Measurements from ENCODE around the gene CDV3. TPM values are rescaled to one million over a fixed set of nuclear protein-coding genes. Genes with fewer than 3 reads are reported as not detected.

Gene CDV3
- total and polyA plus RNA-seq, 9 of the 15 experiments (the other 6 are each of a cell fraction or from before 2014, with no cell fraction given) = 72.3 to 273 (median 116) TPM

DNA sequence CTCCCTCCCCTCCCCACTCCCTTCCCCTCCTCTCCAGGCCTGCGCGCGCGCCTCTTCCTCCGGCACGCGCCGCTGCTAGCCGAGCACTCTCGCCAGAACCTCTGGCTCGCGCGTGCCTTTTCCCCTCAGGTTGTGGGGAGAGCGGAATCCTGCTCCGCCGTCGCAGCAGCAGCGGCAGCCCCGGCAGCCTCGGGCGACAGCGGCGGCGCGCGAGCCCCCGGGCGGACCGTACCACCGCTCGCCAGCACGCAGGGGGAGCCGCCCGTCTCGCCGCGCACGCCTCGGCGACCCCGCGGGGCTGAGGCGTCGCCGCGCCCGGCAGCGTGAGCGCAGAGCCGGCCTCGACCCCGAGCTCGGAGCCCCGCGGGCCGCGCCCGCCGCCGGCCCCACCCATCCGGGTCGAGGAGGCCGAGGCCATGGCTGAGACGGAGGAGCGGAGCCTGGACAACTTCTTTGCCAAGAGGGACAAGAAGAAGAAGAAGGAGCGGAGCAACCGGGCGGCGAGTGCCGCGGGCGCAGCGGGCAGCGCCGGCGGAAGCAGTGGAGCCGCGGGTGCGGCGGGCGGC, at the start of gene CDV3 (continued):
- TF ChIP-seq, protein P1, sequence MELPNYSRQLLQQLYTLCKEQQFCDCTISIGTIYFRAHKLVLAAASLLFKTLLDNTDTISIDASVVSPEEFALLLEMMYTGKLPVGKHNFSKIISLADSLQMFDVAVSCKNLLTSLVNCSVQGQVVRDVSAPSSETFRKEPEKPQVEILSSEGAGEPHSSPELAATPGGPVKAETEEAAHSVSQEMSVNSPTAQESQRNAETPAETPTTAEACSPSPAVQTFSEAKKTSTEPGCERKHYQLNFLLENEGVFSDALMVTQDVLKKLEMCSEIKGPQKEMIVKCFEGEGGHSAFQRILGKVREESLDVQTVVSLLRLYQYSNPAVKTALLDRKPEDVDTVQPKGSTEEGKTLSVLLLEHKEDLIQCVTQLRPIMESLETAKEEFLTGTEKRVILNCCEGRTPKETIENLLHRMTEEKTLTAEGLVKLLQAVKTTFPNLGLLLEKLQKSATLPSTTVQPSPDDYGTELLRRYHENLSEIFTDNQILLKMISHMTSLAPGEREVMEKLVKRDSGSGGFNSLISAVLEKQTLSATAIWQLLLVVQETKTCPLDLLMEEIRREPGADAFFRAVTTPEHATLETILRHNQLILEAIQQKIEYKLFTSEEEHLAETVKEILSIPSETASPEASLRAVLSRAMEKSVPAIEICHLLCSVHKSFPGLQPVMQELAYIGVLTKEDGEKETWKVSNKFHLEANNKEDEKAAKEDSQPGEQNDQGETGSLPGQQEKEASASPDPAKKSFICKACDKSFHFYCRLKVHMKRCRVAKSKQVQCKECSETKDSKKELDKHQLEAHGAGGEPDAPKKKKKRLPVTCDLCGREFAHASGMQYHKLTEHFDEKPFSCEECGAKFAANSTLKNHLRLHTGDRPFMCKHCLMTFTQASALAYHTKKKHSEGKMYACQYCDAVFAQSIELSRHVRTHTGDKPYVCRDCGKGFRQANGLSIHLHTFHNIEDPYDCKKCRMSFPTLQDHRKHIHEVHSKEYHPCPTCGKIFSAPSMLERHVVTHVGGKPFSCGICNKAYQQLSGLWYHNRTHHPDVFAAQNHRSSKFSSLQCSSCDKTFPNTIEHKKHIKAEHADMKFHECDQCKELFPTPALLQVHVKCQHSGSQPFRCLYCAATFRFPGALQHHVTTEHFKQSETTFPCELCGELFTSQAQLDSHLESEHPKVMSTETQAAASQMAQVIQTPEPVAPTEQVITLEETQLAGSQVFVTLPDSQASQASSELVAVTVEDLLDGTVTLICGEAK (IDR thresholded peaks at IDR 0.05) = no peak
- TF ChIP-seq, protein P1 (CRISPR knock-in tag; IDR thresholded peaks at IDR 0.05) = no peak
- TF ChIP-seq ZKSCAN3 (CRISPR knock-in tag; IDR thresholded peaks at IDR 0.05) = no peak
- no peak for TF ChIP-seq RFX1 (IDR thresholded peaks at IDR 0.05)
- TF ChIP-seq GATAD2B (IDR thresholded peaks at IDR 0.05; ENCODE audit: borderline replicate concordance) = 0 out of 2 replicates have a peak, but pooled peaks have one; percentile 32
- TF ChIP-seq CBFB (CRISPR knock-in tag; IDR thresholded peaks at IDR 0.05) = no peak
- TF ChIP-seq ZNF699 (CRISPR knock-in tag; IDR thresholded peaks at IDR 0.05; ENCODE audit: insufficient replicate concordance) = no peak
- no peak for TF ChIP-seq CHCHD3 (CRISPR knock-in tag; IDR thresholded peaks at IDR 0.05)
- no peak for TF ChIP-seq RCOR1 (IDR thresholded peaks at IDR 0.05; ENCODE audit: borderline replicate concordance in 1 of 2, low read depth in 2 of 2, low read length in 2 of 2)
- no peak for TF ChIP-seq FOXA1 (IDR thresholded peaks at IDR 0.05; ENCODE audit: borderline replicate concordance)
- no peak for TF ChIP-seq BRCA1 (IDR thresholded peaks at IDR 0.05)
- TF ChIP-seq BRCA1 (CRISPR knock-in tag; IDR thresholded peaks at IDR 0.05) = no peak
- TF ChIP-seq SMAD4 (CRISPR knock-in tag; conservative IDR thresholded peaks at IDR 0.05) = peak; percentile 64; the same call in 1 of the 2 replicates
- TF ChIP-seq, protein P2, sequence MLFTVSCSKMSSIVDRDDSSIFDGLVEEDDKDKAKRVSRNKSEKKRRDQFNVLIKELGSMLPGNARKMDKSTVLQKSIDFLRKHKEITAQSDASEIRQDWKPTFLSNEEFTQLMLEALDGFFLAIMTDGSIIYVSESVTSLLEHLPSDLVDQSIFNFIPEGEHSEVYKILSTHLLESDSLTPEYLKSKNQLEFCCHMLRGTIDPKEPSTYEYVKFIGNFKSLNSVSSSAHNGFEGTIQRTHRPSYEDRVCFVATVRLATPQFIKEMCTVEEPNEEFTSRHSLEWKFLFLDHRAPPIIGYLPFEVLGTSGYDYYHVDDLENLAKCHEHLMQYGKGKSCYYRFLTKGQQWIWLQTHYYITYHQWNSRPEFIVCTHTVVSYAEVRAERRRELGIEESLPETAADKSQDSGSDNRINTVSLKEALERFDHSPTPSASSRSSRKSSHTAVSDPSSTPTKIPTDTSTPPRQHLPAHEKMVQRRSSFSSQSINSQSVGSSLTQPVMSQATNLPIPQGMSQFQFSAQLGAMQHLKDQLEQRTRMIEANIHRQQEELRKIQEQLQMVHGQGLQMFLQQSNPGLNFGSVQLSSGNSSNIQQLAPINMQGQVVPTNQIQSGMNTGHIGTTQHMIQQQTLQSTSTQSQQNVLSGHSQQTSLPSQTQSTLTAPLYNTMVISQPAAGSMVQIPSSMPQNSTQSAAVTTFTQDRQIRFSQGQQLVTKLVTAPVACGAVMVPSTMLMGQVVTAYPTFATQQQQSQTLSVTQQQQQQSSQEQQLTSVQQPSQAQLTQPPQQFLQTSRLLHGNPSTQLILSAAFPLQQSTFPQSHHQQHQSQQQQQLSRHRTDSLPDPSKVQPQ (CRISPR knock-in tag; IDR thresholded peaks at IDR 0.05; ENCODE audit: borderline replicate concordance) = no peak
- no peak for TF ChIP-seq ETV1 (tag; conservative IDR thresholded peaks at IDR 0.05; ENCODE audit: low read depth)
- no peak for TF ChIP-seq ID3 (CRISPR knock-in tag; IDR thresholded peaks at IDR 0.05)
- no peak for TF ChIP-seq ID3 (tag; IDR thresholded peaks at IDR 0.05)
- no peak for TF ChIP-seq ATF1 (CRISPR knock-in tag; IDR thresholded peaks at IDR 0.05)
- TF ChIP-seq ATF1 (tag; IDR thresholded peaks at IDR 0.05) = no peak
